Epithelial cell of esophagus (primary cell): ENCODE results near the gene ERFE.

Source experiments
- DNase-seq: peaks from one replicate; pipeline ENCODE4 v3.0.0; 2010; ENCODE audit warnings: low read depth
- H3K4me3 ChIP-seq: 2 replicates; pipeline ENCODE4 v1.5.1; 2011; ENCODE audit warnings: mild to moderate bottlenecking, low read length, control low read depth
- TF ChIP-seq, protein P1 (sequence below): IDR thresholded peaks from 2 replicates; pipeline ENCODE4 v1.5.1; 2011; ENCODE audit warnings: low read depth, mild to moderate bottlenecking, low read length, control low read depth, inconsistent platforms; ENCODE audit not compliant: insufficient read depth; ENCODE audit errors: missing control alignments

The ERFE gene

DNA sequence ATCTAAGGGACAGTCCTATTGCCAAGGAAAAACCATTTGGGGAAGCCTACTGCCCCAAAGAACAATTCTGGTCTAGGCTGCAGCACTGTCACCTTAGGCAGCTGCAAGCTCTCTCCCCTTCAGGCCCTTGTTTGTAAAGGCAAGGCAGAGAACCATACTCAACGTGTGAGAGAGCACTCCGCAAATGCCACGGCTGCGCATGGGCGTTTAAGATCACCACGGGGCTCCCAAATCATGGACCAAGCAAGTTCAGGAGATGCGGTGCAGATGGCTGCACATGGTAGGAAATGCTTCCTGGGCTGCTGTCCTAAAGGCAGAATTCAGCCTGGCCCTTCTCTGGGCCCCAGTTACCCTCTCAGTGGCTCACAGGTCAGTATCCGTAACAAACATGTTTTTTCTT is 15.5 kb downstream of the ERFE start:
- TF ChIP-seq, protein P1, sequence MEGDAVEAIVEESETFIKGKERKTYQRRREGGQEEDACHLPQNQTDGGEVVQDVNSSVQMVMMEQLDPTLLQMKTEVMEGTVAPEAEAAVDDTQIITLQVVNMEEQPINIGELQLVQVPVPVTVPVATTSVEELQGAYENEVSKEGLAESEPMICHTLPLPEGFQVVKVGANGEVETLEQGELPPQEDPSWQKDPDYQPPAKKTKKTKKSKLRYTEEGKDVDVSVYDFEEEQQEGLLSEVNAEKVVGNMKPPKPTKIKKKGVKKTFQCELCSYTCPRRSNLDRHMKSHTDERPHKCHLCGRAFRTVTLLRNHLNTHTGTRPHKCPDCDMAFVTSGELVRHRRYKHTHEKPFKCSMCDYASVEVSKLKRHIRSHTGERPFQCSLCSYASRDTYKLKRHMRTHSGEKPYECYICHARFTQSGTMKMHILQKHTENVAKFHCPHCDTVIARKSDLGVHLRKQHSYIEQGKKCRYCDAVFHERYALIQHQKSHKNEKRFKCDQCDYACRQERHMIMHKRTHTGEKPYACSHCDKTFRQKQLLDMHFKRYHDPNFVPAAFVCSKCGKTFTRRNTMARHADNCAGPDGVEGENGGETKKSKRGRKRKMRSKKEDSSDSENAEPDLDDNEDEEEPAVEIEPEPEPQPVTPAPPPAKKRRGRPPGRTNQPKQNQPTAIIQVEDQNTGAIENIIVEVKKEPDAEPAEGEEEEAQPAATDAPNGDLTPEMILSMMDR: no peak
- DNase-seq: no peak
- H3K4me3 ChIP-seq: no peak overlapping the region

DNA sequence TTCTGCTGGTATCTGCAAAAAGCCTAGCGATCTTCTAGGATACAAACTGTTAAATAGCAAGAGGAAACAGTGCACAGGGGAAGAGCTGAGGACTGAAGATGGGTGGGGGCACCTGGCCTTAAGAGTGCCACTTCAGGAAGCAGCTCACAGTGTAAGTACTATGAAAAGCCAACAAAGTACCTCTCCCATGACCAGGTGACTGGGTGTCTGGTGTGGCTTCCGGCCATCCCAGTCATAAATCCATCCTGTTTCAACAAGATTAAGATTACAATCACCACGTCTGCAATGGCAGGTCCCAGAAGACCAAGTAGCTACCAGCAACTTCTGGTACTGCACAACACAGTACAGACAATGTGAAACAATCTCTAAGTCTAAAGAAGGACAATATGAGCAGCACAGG is 15.9 kb downstream of the ERFE start:
- H3K4me3 ChIP-seq: no peak overlapping the region
- DNase-seq: peak; percentile 21
- TF ChIP-seq, protein P1: no peak

DNA sequence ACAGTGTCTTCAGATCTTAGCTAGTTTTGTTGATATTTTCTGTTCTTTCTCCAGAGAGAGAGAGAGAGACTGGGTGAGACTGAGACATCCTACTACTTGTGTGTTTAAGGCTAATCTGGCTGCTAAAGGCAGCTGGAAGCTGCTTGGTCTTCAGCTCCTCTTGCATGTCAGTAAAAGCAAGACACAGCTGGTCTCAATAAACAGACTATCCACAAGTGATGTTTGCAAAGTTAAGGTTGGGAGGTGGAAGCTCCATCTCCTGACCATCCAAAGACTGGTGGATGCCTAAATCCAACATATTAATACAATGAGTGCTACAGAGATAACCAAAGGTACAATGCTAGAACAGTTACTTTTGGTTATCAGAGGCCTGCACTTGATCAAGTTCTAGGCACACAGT is 17.8 kb downstream of the ERFE start:
- DNase-seq: no peak

DNA sequence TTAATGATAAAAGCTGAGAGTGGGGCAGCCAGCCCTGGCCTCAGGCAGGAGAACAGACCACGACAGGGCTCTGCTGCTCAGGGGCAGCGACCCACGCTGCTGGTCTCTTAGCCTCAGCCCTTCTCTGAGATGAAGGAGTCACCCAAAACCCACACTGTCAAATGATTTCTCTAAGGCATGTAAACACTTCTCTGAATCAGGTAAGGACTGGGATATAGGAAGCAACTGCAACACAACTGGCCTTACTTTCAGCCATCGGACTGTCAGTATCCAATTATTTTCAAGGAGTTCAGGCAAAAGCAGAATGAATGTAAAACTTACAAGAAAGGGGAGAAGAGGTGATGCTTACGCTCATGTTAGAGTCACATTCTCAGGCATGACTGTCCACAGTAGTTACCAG is 21.8 kb downstream of the ERFE start:
- no peak for DNase-seq
- H3K4me3 ChIP-seq: no peak overlapping the region
- TF ChIP-seq, protein P1: no peak

More for the DNA sequence above, 17.8 kb downstream of the ERFE start:
- H3K4me3 ChIP-seq: no peak overlapping the region
- TF ChIP-seq, protein P1: no peak

DNA sequence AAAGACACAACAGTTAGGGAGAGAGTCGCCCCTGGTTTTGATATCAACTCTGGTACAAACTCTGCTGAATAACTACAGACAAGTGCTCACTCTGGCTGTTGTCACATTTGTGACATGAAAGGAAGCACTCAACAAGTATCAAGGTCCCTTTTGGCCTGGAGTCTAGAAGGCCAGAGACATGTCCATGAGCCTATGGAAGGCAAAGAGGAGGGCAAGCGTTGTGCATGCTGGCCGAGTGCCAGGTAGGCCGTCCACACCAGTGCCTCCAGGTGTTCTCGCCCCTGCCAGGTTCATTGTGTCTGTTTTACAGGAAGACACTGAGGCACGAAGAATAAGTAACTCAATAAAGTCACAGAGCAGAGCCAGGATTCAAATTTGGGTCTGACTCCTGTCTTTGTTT is 23.6 kb downstream of the ERFE start:
- DNase-seq: no peak
- TF ChIP-seq, protein P1: no peak
- no peak overlapping the region for H3K4me3 ChIP-seq

DNA sequence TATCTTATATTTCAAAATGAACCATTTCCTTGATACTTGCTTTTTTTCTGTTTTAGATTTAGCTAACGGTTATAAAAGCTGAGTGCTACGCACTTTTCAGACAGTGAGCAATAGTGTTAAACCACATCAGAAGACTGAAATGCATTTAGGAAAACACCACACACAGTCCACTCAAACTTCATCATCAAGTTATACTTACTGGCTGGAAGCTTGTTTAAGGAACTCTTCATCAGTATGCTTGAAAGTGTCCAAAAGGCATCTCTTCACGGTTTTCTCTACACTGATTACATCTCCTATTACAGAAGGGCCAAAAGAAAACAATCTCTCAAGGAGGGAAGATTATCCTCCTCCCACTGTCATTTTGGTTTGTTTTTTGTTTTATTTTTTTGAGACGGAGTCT is 25.1 kb downstream of the ERFE start:
- TF ChIP-seq, protein P1: no peak
- H3K4me3 ChIP-seq: no peak overlapping the region
- no peak for DNase-seq
